Stimulated activated naive CD4-positive, alpha-beta T cell treated with Interleukin-2 at 50 U/mL for 16 hours (primary cell): Measurements from ENCODE around the gene PTCH1.

Experiments
- DNase-seq: peaks from one replicate; lab custom pipeline; 2025; lab: John Stamatoyannopoulos, UW

The PTCH1 gene

GRCh38 chr9:95498641-95499040 is 18.1 kb downstream of the PTCH1 start:
- DNase-seq, result no peak

- DNase-seq, result no peak
Observed at GRCh38 chr9:95497772-95498171, 19.0 kb downstream of the PTCH1 start.

- no peak for DNase-seq
Observed at GRCh38 chr9:95496687-95497086, 20.1 kb downstream of the PTCH1 start.

GRCh38 chr9:95495961-95496360 is 20.8 kb downstream of the PTCH1 start:
- no peak for DNase-seq

GRCh38 chr9:95495529-95495928 is 21.2 kb downstream of the PTCH1 start:
- DNase-seq, result no peak

- DNase-seq, result peak; percentile 73
Observed at GRCh38 chr9:95494416-95495371, 22.1 kb downstream of the PTCH1 start.

GRCh38 chr9:95494022-95494415 is 22.8 kb downstream of the PTCH1 start:
- no peak for DNase-seq

GRCh38 chr9:95493402-95493801 is 23.4 kb downstream of the PTCH1 start:
- DNase-seq, result no peak

GRCh38 chr9:95491543-95492320 is 25.0 kb downstream of the PTCH1 start:
- no peak for DNase-seq

- DNase-seq, result no peak
Observed at GRCh38 chr9:95488954-95489353, 27.8 kb downstream of the PTCH1 start.

GRCh38 chr9:95486318-95486717 is 30.5 kb downstream of the PTCH1 start:
- DNase-seq, result no peak

GRCh38 chr9:95484225-95484624 is 32.5 kb downstream of the PTCH1 start:
- no peak for DNase-seq

- DNase-seq, result no peak
Observed at GRCh38 chr9:95483431-95483830, 33.3 kb downstream of the PTCH1 start.

- no peak for DNase-seq
Observed at GRCh38 chr9:95482621-95483020, 34.1 kb downstream of the PTCH1 start.

GRCh38 chr9:95481000-95481399 is 35.8 kb downstream of the PTCH1 start:
- no peak for DNase-seq

GRCh38 chr9:95480346-95480745 is 36.4 kb downstream of the PTCH1 start:
- no peak for DNase-seq

- DNase-seq, result no peak
Observed at GRCh38 chr9:95479330-95479729, 37.4 kb downstream of the PTCH1 start.

- DNase-seq, result no peak
Observed at GRCh38 chr9:95478335-95478734, 38.4 kb downstream of the PTCH1 start.

- DNase-seq, result no peak
Observed at GRCh38 chr9:95477885-95478284, 38.9 kb downstream of the PTCH1 start.

- no peak for DNase-seq
Observed at GRCh38 chr9:95477441-95477840, 39.3 kb downstream of the PTCH1 start.

GRCh38 chr9:95468791-95469190 is 48.0 kb downstream of the PTCH1 start:
- DNase-seq, result no peak

- no peak for DNase-seq
Observed at GRCh38 chr9:95465115-95465514, 51.7 kb downstream of the PTCH1 start.
